HEK293 (cell line): ENCODE measurements around the gene TARS3.

Source experiments
- CTCF ChIP-seq: fragments of 450-650 bp; formaldehyde crosslinking; IDR thresholded peaks from 2 replicates; pipeline ENCODE4 v1.5.1; 2016; ENCODE audit warnings: missing biosample characterization, missing genetic modification characterization
- ELK4 ChIP-seq: IDR thresholded peaks from 2 replicates; pipeline ENCODE4 v1.6.1; 2011; ENCODE audit warnings: mild to moderate bottlenecking, low read depth, low read length, borderline replicate concordance
- HOXD13 ChIP-seq: sonication (generic); formaldehyde crosslinking; IDR thresholded peaks from 2 replicates; pipeline ENCODE4 v1.8.0; 2022; ENCODE audit warnings: missing genetic modification reagents, borderline replicate concordance
- SETDB1 ChIP-seq: IDR thresholded peaks from one replicate; pipeline ENCODE4 v1.6.1; 2017; ENCODE audit warnings: mild to moderate bottlenecking, low read length, moderate library complexity, mixed read lengths; ENCODE audit not compliant: insufficient read length
- YY1 ChIP-seq: fragments of 450-650 bp; formaldehyde crosslinking; IDR thresholded peaks from 2 replicates; pipeline ENCODE4 v1.5.1; 2018; ENCODE audit warnings: missing biosample characterization, missing genetic modification characterization
- ZNF121 ChIP-seq: fragments of 450-650 bp; formaldehyde crosslinking; IDR thresholded peaks from 2 replicates; pipeline ENCODE4 v1.5.1; 2016; ENCODE audit warnings: missing biosample characterization, missing genetic modification characterization
- ZNF132 ChIP-seq: fragments of 450-650 bp; formaldehyde crosslinking; IDR thresholded peaks from 2 replicates; pipeline ENCODE4 v1.5.1; 2017; ENCODE audit warnings: missing biosample characterization, missing genetic modification characterization, borderline replicate concordance
- ZNF274 ChIP-seq, 2 experiments: fragments of 200-500 bp in 1 of 2; fragments of 450-650 bp in 1 of 2; sonication (Bioruptor generic) in 1 of 2; formaldehyde crosslinking in 1 of 2; IDR thresholded peaks; 2 replicates each; pipeline versions ENCODE4 v1.5.1 to v1.6.1; 2014 to 2016; ENCODE audit warnings: borderline replicate concordance in 1 of 2, inconsistent platforms in 1 of 2, low read length in 1 of 2, missing biosample characterization in 1 of 2, missing genetic modification characterization in 1 of 2
- ZSCAN5A ChIP-seq: fragments of 450-650 bp; formaldehyde crosslinking; IDR thresholded peaks from 2 replicates; pipeline ENCODE4 v1.5.1; 2016; ENCODE audit warnings: missing biosample characterization, missing genetic modification characterization

GRCh38 chr15:101618076-101618475 is 106.2 kb downstream of the TARS3 start:
- TF ChIP-seq ELK4 (no peak), HOXD13 (no peak), CTCF (tag by site-specific recombination) (no peak), ZNF274 (IDR thresholded peaks at IDR 0.05; ENCODE audit: low read length) (no peak), ZNF274 (tag by site-specific recombination; IDR thresholded peaks at IDR 0.05; ENCODE audit: borderline replicate concordance) (no peak), ZNF121 (tag by site-specific recombination) (no peak), YY1 (tag by site-specific recombination) (no peak), ZSCAN5A (tag by site-specific recombination) (no peak), ZNF132 (tag by site-specific recombination) (no peak), SETDB1 (no peak)
